ENCODE data around the gene PPM1N.
A peak's percentile ranks its signal among the peaks of the same experiment; 100 is the strongest.

Gene PPM1N

DNA sequence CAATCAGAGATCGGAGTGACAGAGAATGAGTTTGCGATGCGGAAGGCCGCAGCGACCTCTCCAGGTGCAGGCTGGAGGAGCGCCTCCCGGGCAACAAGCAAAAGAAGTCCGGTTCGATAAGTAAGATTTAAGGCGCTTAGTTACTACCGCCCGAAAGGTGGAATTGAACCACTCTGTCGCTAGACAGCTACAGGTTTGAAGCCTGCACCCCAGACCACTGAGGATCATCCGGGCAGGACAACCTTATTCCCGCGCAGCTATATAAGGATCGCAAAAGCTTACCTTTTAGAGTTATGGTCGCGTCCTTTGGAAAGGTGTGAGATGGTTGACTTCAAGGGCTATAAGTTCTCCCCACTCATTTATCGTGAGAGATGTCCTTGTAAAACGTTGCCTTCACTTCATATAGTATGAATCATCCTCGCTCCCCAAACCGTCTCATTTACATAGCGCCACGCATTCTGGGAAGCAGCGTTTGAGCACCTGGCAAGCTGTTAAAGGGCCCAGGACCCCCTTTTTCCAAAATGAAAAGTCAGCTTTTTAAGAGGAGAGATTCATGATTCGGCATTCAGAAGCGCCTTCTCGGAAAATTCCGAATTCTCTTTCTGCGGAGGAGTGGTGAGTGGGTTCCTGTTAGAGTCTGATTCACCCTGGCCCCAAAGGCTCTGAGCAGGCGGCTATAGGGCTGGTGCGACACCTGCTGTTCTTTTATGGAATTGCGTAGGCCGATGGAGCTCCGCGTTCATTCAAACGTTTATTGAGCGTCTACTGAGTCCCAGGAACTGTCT lies 19.6 kb upstream of the PPM1N start:
- no peaks in the 10 kb centered on the region for H3K36me3 ChIP-seq (ENCODE audit: insufficient read depth, low read length)
- peak overlapping the region; percentile 93 for H3K27ac ChIP-seq (ENCODE audit: low read depth, low read length)
- peak overlapping the region; percentile 83 for H3K9ac ChIP-seq (ENCODE audit: low read length)
- no peaks in the 10 kb centered on the region for H3K9me3 ChIP-seq (ENCODE audit: low read length)
- H3K4me3 ChIP-seq (ENCODE audit: low read depth in 1 of 2, low read length in 2 of 2) = peak overlapping the region; percentile 50 to 59
- peaks cover 9% of the 10 kb centered on the region for H3K4me1 ChIP-seq (ENCODE audit: insufficient read depth, low read length)
- no peaks in the 10 kb centered on the region for H3K27me3 ChIP-seq (ENCODE audit: control insufficient read depth in 1 of 2, insufficient read depth in 2 of 2, low read length in 2 of 2)

DNA sequence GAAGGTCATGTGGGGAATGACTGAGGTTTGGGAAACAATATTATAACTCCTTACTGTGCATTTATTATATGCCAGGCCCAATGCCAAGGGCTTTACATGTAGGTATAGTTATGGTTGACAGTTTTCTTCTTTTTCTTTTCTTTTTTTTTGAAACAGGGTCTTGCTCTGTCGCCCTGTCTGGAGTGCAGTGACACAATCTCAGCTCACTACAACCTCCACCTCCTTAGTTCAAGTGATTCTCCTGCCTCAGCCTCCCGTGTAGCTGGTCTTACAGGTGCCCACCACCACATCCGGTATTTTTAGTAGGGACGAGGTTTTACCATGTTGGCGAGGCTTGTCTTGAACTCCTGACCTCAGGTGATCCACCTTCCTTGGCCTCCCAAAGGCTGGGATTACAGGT lies 15.2 kb upstream of the PPM1N start:
- no peaks in the 10 kb centered on the region for H3K9me3 ChIP-seq (ENCODE audit: low read length)
- H3K9ac ChIP-seq (ENCODE audit: low read length) = no peak overlapping the region
- peaks cover 8% of the 10 kb centered on the region for H3K4me1 ChIP-seq (ENCODE audit: insufficient read depth, low read length)
- H3K27ac ChIP-seq (ENCODE audit: low read depth, low read length) = no peak overlapping the region
- no peaks in the 10 kb centered on the region for H3K36me3 ChIP-seq (ENCODE audit: insufficient read depth, low read length)
- no peaks in the 10 kb centered on the region for H3K27me3 ChIP-seq (ENCODE audit: control insufficient read depth in 1 of 2, insufficient read depth in 2 of 2, low read length in 2 of 2)
- H3K4me3 ChIP-seq (ENCODE audit: low read depth in 1 of 2, low read length in 2 of 2) = no peak overlapping the region

DNA sequence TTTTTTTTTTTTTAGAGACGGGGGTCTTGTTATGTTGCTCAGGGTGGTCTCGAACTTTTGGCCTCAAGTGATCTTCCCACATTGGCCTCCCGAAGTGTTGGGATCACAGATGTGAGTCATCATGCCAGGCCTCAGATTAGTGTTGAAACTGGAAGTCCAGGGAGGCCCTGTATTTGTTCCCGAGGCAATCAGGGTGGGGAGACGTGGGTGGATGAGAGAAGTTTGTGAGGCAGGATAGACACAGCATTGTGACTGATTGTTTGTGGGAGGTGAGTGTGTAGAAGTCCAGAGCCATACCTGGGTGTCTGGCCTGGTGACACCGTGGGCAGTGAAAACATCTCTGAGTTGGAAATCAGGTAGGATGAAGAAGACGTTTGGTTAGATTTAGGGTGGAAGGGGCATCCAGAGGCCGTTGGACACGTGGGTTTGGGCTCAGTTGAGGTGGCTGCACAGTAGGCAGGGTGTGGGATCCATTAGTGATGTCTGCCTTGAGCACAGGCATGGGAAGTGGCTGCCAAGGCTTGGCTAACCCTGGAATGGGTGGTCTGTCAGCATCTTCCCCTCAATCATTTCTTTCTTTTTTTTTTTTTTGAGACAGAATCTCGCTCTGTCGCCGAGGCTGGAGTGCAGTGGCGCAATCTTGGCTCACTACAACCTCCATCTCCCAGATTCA lies 13.8 kb upstream of the PPM1N start:
- no peak overlapping the region for H3K27ac ChIP-seq (ENCODE audit: low read depth, low read length)
- no peak overlapping the region for H3K4me3 ChIP-seq (ENCODE audit: low read depth in 1 of 2, low read length in 2 of 2)
- H3K9me3 ChIP-seq (ENCODE audit: low read length) = no peaks in the 10 kb centered on the region
- peaks cover 3% of the 10 kb centered on the region for H3K4me1 ChIP-seq (ENCODE audit: insufficient read depth, low read length)
- H3K36me3 ChIP-seq (ENCODE audit: insufficient read depth, low read length) = no peaks in the 10 kb centered on the region
- H3K9ac ChIP-seq (ENCODE audit: low read length) = no peak overlapping the region
- no peaks in the 10 kb centered on the region for H3K27me3 ChIP-seq (ENCODE audit: control insufficient read depth in 1 of 2, insufficient read depth in 2 of 2, low read length in 2 of 2)

DNA sequence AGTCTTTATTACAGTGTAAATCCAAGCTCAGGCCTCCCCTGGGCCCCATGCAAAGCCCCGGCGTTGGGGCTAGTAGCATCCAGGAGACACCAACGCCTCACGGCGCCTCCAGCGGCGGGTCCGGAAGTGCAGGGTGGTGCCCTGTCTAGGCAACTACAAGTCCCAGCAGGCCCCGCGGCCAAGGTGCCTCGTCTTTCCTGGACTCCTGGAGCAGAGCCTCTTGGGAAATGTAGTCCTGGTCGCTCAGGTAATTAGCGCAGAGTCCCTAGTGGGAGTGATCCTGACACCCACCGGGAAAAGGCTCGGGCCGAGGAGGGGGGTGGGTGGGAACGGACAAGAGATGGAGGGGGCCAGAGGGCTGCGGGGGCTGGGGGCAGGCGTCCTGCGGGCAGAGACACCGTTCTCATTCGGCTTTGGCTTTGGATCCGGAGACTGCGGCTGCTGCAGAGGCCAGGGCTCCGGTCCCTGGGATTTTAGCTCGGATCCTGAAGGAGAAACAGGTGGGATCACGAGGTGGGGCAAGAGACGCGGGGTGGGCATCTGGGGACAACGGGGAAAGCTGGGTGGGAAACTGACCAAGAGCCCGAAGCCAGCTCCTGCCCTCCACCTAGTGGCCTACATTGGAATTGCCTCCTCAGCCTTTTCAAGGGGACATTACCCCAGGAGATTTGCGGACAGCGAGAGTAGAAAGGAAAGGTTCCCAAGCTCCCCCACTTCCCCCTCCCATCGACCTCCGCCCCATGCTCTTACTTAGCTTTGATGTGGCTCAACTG lies 12.8 kb upstream of the PPM1N start:
- no peaks in the 10 kb centered on the region for H3K9me3 ChIP-seq (ENCODE audit: low read length)
- H3K4me3 ChIP-seq (ENCODE audit: low read depth in 1 of 2, low read length in 2 of 2) = peak overlapping the region; percentile 66 to 73
- peak overlapping the region; percentile 86 for H3K27ac ChIP-seq (ENCODE audit: low read depth, low read length)
- no peak overlapping the region for H3K9ac ChIP-seq (ENCODE audit: low read length)
- H3K4me1 ChIP-seq (ENCODE audit: insufficient read depth, low read length) = peaks cover 3% of the 10 kb centered on the region
- H3K36me3 ChIP-seq (ENCODE audit: insufficient read depth, low read length) = no peaks in the 10 kb centered on the region
- H3K27me3 ChIP-seq (ENCODE audit: control insufficient read depth in 1 of 2, insufficient read depth in 2 of 2, low read length in 2 of 2) = no peaks in the 10 kb centered on the region

DNA sequence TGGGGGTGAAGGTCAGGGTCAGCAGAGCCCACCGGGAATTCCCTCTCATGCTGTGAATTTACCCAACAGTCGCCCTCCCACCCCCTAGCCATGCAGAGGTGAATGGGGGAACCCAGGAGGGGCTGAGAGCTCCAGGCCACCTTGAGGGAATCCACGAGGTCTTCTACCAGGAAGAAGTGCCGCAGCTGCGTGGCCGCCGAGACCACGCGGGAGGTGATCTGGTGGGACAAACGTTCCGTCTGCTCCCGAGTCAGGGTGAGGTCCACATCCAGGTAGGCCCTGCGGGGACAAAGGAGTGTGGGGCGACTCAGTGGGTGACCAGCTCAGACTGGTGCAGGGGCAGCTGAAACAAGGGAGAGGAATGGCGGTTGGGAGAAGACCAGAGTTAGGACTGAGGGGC lies 9.5 kb upstream of the PPM1N start:
- H3K36me3 ChIP-seq (ENCODE audit: insufficient read depth, low read length) = no peaks in the 10 kb centered on the region
- H3K4me3 ChIP-seq (ENCODE audit: low read depth in 1 of 2, low read length in 2 of 2) = no peak overlapping the region
- H3K27ac ChIP-seq (ENCODE audit: low read depth, low read length) = no peak overlapping the region
- H3K27me3 ChIP-seq (ENCODE audit: control insufficient read depth in 1 of 2, insufficient read depth in 2 of 2, low read length in 2 of 2) = no peaks in the 10 kb centered on the region
- H3K9ac ChIP-seq (ENCODE audit: low read length) = no peak overlapping the region
- H3K9me3 ChIP-seq (ENCODE audit: low read length) = no peaks in the 10 kb centered on the region
- peaks cover 12% of the 10 kb centered on the region for H3K4me1 ChIP-seq (ENCODE audit: insufficient read depth, low read length)

DNA sequence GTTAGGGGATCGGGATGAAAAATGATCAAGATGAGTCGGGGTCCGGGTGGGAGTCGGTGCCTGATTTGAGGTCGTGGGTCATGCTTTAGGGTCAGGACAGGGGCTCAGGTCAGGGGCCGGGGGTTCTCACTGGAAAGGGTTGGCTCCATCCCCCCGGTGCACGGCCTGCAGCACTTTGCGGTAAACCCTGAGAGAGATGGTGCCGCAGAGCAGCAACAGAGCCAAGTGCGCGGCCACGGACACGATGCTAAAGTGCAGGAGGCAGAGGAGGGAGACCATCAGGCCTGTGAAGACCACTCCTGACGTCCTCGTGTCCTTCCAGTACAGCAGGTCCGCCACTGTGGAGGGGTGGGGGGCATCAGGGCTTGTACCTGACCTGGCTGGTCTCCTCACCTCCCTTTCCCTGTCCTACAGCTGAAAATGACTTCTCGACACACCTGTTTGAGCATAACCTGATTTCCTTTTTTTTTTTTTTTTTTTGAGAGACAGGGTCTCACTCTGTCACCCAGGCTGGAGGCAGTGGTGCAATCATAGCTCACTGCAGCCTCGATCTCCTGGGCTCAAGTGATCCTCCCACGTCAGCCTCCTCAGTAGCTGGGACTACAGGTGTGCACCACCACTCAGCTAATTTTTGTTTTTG lies 8.9 kb upstream of the PPM1N start:
- Histone ChIP-seq H3K9ac (ENCODE audit: low read length) (no peak overlapping the region), H3K27me3 (ENCODE audit: control insufficient read depth in 1 of 2, insufficient read depth in 2 of 2, low read length in 2 of 2) (no peaks in the 10 kb centered on the region), H3K27ac (ENCODE audit: low read depth, low read length) (no peak overlapping the region), H3K4me3 (ENCODE audit: low read depth in 1 of 2, low read length in 2 of 2) (no peak overlapping the region), H3K4me1 (ENCODE audit: insufficient read depth, low read length) (peaks cover 12% of the 10 kb centered on the region), H3K9me3 (ENCODE audit: low read length) (no peaks in the 10 kb centered on the region), H3K36me3 (ENCODE audit: insufficient read depth, low read length) (no peaks in the 10 kb centered on the region)

DNA sequence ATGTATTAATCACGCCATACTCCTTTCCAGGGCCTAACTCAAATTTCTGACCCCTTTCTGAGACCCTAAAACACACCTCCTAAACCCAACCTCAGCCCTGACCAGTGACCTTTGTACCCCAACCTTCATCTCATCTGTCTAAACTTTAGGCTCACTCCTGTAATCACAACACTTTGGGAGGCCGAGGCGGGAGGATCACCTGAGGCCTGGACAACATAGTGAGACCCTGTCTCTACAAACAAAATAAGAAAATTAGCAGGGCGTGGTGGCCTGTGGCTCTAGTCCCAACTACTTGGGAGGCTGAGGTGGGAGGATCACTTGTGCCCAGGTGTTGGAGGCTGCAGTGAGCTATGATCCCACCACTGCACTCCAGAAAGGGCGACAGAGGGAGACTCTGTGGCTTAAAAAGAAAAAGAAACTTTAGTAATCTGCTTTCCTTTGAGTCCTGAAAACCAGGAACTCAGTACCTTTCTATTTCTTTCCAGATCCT lies 6.1 kb upstream of the PPM1N start:
- peaks cover 20% of the 10 kb centered on the region for H3K4me1 ChIP-seq (ENCODE audit: insufficient read depth, low read length)
- H3K36me3 ChIP-seq (ENCODE audit: insufficient read depth, low read length) = no peaks in the 10 kb centered on the region
- H3K4me3 ChIP-seq (ENCODE audit: low read depth in 1 of 2, low read length in 2 of 2) = peak overlapping the region in 1 of 2 donors; percentile 62
- H3K9me3 ChIP-seq (ENCODE audit: low read length) = no peaks in the 10 kb centered on the region
- no peak overlapping the region for H3K9ac ChIP-seq (ENCODE audit: low read length)
- H3K27ac ChIP-seq (ENCODE audit: low read depth, low read length) = peak overlapping the region; percentile 75
- H3K27me3 ChIP-seq (ENCODE audit: control insufficient read depth in 1 of 2, insufficient read depth in 2 of 2, low read length in 2 of 2) = peaks cover 6 to 7% of the 10 kb centered on the region in 2 donors

DNA sequence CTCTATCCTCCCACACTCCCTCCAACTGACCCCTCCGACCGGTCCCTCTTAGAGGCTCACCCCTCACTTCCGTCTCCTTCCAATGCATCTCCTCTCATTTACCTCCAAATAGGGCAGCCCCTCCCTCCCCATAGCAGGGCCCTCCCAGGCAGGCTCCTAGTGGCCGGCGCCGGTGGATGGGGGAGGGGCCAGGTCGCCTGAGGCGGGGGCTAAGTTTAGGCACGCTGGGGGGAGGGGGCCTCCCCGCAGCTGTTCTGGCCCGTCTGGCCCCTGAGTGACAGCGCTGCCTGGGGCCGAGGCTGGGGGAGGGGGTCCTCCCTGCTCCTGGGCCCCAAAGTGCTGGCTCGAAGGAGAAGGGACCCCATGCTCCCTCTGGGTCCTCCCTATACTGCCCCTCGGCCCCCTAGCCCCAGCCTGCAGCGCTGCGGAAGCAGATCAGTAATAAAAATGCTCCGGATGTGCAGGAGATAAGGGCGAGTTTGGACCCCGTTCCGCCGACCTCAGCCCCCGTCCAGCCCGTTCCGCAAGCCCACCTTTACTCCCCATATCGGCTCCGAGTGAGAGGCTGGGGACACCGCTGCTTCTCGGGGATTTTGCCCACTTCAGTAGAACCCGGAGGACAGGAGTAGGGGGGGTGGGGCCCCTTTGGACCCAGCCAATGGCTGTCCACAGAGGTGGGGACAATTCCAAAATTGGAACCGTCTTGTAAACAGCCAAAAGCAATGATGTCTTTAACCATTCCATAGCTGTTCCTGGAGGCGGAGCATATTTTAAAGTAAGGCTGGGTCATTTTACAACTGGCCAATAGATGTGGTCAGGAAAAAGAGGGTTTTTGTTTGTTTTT lies 5.4 kb upstream of the PPM1N start:
- H3K27ac ChIP-seq (ENCODE audit: low read depth, low read length) = peak overlapping the region; percentile 75
- H3K4me3 ChIP-seq (ENCODE audit: low read depth in 1 of 2, low read length in 2 of 2) = peak overlapping the region; percentile 62 to 71
- peaks cover 6 to 10% of the 10 kb centered on the region in 2 donors for H3K27me3 ChIP-seq (ENCODE audit: control insufficient read depth in 1 of 2, insufficient read depth in 2 of 2, low read length in 2 of 2)
- no peak overlapping the region for H3K9ac ChIP-seq (ENCODE audit: low read length)
- H3K4me1 ChIP-seq (ENCODE audit: insufficient read depth, low read length) = peaks cover 23% of the 10 kb centered on the region
- H3K9me3 ChIP-seq (ENCODE audit: low read length) = no peaks in the 10 kb centered on the region
- no peaks in the 10 kb centered on the region for H3K36me3 ChIP-seq (ENCODE audit: insufficient read depth, low read length)

DNA sequence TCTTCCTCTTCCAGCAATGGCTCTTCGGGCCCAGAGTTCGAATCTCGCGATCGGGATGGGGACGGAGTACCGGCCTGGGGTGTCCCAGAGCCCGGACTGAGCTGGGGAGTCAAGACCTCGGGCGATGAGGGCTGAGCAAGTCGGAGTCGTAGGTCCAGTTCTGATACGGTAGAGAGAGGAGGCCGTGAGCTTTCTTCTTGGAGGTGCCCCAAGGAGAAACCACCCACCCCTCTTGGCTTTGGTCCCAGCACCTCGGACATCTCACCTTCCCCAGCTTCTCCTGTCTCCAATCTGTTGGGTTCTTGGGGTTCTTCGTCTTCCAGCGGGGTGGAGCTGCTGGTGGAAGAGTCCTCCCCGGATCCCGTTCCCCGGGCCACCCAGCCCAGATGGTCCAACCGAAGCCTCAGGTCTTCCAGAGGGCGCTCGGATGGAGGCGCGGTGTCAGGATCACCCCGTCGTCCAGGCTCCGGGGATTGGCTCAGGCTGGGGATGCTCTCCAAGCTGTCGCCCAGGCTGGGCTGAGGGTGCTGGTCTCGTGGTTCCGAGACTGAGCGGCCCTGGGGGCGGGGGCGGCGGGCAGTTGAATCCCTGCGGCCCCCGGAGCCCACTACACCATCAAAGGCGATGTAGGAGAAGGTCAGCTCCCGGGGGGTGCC lies 3.9 kb upstream of the PPM1N start:
- no peaks in the 10 kb centered on the region for H3K9me3 ChIP-seq (ENCODE audit: low read length)
- no peak overlapping the region for H3K4me3 ChIP-seq (ENCODE audit: low read depth in 1 of 2, low read length in 2 of 2)
- peaks cover 10 to 26% of the 10 kb centered on the region in 2 donors for H3K27me3 ChIP-seq (ENCODE audit: control insufficient read depth in 1 of 2, insufficient read depth in 2 of 2, low read length in 2 of 2)
- H3K27ac ChIP-seq (ENCODE audit: low read depth, low read length) = no peak overlapping the region
- H3K36me3 ChIP-seq (ENCODE audit: insufficient read depth, low read length) = no peaks in the 10 kb centered on the region
- H3K9ac ChIP-seq (ENCODE audit: low read length) = no peak overlapping the region
- peaks cover 30% of the 10 kb centered on the region for H3K4me1 ChIP-seq (ENCODE audit: insufficient read depth, low read length)

DNA sequence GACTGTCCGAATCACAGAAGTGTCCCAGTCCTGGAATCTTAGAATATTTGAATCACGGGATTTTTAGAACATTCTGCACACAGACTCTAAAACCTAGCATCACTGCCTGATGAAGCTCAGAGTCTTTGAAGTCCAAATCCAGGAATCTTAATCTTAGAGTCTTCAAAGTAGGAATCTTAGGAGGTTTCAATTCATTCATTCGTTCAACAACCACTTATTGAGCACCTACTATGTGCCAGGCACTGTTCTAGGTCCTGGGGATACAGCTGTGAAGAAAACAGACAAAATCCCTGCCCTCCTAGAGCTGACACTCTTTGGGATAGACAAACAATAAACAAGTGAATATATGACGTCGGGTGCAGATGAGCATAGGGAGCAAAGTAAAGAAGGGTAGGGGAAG lies 3.1 kb upstream of the PPM1N start:
- Histone ChIP-seq H3K27me3 (ENCODE audit: control insufficient read depth in 1 of 2, insufficient read depth in 2 of 2, low read length in 2 of 2) (peaks cover 15 to 31% of the 10 kb centered on the region in 2 donors), H3K4me1 (ENCODE audit: insufficient read depth, low read length) (peaks cover 30% of the 10 kb centered on the region)

More for the DNA sequence above, 3.1 kb upstream of the PPM1N start:
- Histone ChIP-seq H3K9ac (ENCODE audit: low read length) (no peak overlapping the region), H3K4me3 (ENCODE audit: low read depth in 1 of 2, low read length in 2 of 2) (no peak overlapping the region), H3K27ac (ENCODE audit: low read depth, low read length) (no peak overlapping the region), H3K36me3 (ENCODE audit: insufficient read depth, low read length) (no peaks in the 10 kb centered on the region), H3K9me3 (ENCODE audit: low read length) (no peaks in the 10 kb centered on the region)

Measured in muscle layer of colon (tissue), 2 donors.